NCI-H1092 (cell line): ENCODE results near the gene TSPAN31.
A peak's percentile ranks its signal among the peaks of the same experiment; 100 is the strongest.

Source experiments
- DNase-seq: peaks from one replicate; lab custom pipeline; 2025; lab: John Stamatoyannopoulos, UW

TSPAN31 gene

GRCh38 chr12:57752668-57753000 lies 7.8 kb downstream of the TSPAN31 start:
- no peak for DNase-seq

DNA sequence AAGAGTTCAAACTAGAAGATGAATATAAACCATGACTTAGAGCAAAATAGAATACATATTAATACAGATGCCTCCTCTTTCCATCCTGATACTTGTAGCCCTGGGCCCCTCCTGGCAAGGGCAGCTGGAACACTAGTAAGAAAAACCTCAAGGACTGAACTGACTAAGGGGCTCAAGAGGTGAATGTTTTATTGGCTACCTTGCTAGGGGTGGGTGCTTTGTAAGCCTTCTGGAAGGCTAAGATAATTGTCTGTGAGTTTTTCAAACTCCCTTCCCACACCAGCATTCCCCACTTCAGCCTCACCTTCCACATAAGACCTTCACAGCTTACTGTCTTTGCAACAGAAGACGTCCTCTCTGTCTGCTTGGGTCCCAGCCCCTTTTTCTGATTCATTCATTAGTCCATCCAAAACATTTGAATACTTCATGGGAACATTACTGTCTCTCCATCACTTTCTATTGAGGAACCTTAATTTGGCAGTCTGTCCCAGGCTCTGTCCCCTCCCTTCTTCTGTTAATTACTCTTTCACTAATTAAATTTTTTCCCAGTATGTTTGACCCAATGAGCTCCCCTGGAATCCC lies 9.0 kb downstream of the TSPAN31 start:
- DNase-seq: no peak

DNA sequence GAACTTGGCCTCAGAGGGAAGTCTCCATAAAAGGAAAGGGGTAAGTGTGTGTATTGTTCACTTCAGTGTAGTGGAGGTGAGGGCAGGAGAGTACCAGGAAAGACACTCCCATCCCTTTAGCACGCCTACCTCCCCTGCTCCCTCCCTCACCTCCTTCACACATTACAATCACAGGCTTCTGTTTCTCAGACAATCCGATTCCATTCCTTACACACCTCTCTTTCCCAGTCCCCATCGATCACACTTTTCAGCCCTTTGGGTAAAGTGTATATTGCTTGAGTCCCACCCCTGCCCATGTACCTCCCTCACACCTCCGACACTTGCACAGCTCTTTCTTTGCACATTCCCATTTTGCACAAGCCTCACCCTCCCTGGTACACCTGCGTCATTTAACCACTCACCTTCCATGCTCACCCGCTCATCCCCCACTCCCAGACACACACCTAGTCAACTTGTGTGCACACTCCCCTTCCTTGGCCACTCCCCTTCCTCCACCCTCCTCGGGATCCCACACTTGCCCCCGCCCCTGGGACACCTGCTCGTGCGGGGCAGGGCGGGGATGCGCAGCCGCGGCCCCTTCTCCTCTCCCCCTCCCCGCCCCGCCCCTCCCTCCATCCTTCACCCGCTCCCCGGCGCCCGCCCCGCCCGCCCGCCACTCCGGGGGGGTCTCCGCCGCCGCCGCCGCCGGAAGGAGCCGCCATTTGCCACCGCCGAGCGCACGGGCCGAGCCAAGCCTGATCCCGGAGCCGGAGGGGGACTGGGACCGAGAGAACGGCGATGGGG lies 9.8 kb downstream of the TSPAN31 start, which contains the start of gene MARCHF9:
Gene MARCHF9, plus strand, starts transcription at position 693 of the 783 bp plus-strand sequence. CDS start 426 bp downstream, outside the sequence.
- peak; percentile 38 for DNase-seq

GRCh38 chr12:57755194-57755453 lies 10.3 kb downstream of the TSPAN31 start:
- no peak for DNase-seq

DNA sequence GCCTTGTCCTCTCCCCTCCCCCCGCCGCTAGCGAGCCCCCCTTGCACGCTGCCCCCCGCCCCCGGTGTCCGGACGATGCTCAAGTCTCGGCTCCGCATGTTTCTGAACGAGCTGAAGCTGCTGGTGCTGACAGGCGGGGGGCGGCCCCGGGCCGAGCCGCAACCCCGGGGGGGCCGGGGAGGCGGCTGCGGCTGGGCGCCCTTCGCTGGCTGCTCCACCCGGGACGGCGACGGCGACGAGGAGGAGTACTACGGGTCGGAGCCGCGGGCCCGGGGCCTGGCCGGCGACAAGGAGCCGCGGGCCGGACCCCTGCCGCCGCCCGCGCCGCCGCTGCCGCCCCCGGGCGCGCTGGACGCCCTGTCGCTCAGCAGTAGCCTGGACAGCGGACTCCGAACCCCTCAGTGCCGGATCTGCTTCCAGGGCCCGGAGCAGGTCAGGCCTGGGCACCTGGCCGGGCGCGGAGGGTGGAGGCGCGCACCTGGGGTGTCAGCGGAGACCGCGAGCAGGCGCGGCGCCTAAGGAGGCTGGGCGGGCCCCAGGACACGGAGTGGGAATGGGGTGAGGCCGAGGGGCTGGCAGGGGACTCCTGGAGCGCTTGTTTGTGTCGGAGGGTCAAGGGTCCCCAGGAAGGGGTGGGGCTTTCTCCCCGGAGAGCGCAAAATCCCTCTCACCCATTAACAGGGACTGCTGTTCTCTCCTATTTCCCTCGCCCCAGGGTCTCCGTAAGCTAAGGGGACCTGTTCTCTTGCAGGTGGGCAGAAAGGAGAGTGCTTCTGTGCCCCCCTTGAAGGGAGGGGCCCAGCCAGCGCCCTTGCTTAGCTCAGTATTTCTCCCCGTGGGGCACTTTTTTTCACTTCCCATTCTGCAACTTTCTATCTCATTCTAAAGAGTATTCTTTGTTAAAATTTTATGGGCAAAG lies 10.9 kb downstream of the TSPAN31 start:
- no peak for DNase-seq

- DNase-seq: no peak
Observed at GRCh38 chr12:57756406-57757341, 11.8 kb downstream of the TSPAN31 start.

- DNase-seq: no peak
Observed at GRCh38 chr12:57757771-57758170, 12.9 kb downstream of the TSPAN31 start.

- DNase-seq: no peak
Observed at GRCh38 chr12:57758552-57759359, 13.9 kb downstream of the TSPAN31 start.

DNA sequence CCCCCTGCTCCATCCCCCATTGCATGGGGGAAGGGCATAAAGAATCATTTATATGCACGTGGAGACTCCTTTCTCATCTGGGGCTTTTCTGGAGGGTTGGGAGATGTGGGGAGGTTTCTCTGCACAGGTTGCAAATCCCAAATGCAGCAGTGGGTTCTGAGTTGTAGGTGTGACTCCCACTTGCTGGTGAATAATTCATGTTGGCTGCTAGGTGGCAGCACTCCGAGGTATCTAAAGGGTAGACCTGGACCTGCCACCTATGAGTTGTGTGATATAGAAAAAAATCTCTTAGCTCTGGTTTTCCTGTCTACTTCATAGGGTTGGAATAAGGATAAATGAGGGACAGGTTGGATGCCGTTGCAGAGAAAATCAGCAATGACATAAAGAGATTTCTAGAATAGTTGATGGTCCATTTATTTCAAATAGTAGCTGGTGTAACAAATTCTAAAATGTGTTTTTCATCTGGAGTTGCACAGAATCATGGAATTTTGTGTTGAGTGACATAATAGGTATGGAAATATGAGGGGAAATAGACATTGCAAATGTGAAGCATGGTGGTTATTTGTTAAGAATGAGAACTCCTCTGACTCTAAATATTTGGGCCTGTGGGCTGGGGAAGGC lies 14.6 kb downstream of the TSPAN31 start:
- DNase-seq: no peak

GRCh38 chr12:57760347-57760982 lies 15.6 kb downstream of the TSPAN31 start:
- DNase-seq: no peak

GRCh38 chr12:57761391-57761998 lies 16.7 kb downstream of the TSPAN31 start:
- no peak for DNase-seq

DNA sequence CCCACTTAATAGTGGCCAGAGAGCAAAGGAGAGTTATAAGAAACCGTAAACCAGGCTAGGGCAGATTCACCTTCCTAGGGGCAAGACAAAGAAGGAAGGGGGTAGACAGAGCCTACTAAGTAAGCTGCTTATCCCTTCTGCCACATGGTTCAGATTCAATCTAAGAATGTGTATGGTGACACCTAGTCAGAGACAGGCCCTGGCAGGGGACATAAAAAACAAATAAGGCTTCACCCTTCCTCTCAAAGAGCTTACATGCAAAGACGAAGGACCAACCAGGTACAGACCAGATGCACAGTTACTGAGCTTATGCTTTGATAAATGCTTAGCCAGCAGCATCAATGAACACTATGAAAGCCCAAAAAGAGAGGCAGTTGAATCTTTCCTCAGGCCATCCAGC lies 17.6 kb downstream of the TSPAN31 start:
- no peak for DNase-seq

DNA sequence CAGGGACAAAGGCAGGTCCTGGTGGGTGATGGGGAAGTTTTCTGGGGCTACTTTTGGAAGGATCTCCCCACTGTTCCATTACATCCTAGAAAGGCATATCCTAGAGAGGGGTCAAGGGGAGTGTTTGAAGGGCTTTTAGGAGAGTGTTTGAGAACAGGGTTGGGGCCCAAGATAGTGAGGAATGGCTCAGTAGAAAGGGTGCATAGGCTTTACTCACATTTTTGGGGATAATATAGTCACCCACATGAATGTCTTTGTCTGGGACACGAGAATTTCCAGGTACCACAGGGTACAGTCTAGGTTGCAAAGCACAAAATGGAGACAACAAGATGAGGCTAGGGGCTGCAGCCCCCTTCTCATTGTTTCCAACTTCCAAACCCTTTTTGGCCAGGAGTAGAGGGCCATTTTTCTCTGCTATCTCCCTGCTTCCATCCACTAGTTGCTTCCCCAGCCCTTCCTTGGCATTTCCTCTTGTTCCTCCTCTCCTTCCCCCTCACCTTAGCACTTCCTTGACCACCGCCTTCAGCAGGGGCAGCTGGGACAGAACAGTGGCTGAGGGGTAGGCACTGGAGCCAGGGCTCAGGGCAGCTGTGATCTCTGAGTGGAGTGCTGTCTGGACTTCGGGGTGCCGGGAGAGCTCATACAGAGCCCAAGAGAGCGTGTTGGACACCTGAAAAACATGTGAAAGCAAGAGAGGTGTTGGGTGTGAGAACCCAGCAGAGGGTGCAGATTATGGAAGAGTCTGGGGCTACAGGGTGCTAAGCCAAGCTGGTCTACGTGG lies 19.2 kb downstream of the TSPAN31 start:
- DNase-seq: no peak

DNA sequence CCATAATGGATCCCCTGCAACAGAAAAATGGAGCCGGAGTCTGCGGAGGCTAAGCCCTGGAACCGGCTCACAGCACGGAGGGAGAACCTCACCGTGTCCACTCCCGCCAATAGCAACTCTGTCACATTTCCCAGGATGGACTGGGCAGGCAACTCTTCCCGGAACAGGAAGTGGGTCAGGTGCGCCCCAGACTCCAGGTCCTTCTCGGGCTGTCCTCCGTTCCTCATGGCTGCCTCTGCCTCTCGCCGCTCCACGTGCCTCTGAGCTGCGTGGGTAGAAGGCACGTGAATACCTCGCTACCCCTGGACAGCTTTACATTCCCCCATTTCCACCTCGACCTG lies 19.8 kb downstream of the TSPAN31 start:
- DNase-seq: no peak

DNA sequence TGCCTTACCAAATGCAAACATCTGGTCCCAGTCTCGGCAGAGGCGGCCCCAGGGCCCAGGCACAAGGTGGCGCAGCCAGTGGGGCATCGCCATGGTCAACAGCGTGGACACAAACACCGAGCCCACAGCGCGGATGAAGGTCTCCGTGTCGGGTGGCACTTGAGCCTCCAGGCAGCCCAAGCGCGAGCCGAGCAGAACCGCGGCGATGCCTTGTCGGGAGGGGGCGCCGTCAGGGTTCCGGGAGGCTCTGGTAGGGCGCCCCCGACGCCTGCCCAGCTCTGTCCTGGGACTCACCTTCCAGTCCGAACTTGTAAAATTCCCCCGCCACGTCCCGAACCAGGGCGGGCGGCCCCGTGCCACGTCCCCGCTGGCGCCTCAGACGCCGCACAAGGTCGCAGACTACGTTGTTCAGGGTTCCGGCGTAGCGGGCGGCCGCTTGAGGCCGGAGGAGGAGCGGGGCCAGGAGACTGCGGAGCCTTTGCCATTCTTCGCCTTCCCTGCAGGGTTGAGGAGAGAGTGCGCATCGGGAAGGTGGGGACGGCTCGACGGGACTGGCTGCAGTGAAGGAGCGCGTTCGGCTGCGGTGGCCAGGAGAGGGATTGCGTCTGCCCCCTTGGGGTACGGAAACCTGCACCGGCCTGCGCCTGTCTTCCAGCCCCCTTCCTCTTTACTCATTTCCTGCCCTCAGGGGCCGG lies 20.3 kb downstream of the TSPAN31 start:
- no peak for DNase-seq

GRCh38 chr12:57765698-57766463 lies 21.0 kb downstream of the TSPAN31 start:
- no peak for DNase-seq

GRCh38 chr12:57766464-57767304 lies 21.8 kb downstream of the TSPAN31 start, which contains the start of gene CYP27B1:
CYP27B1 (minus strand) TSS chr12:57767078; CDS start chr12:57767041, 37 bp downstream.
- DNase-seq: no peak
